ACHN (cell line): ENCODE measurements around the gene NHLH2.

Experiments used
- DNase-seq: peaks from one replicate; pipeline ENCODE4 v3.0.0-alpha.2; 2015
- in situ Hi-C: cut with HindIII; loops from 2 replicates; pipeline ENCODE4 v1.10.0; 2017; ENCODE audit warnings: low sequenced_read_pairs, low pct_ligation_motif_present, low pct_unique_long_range_greater_than_20kb

NHLH2 gene

DNA sequence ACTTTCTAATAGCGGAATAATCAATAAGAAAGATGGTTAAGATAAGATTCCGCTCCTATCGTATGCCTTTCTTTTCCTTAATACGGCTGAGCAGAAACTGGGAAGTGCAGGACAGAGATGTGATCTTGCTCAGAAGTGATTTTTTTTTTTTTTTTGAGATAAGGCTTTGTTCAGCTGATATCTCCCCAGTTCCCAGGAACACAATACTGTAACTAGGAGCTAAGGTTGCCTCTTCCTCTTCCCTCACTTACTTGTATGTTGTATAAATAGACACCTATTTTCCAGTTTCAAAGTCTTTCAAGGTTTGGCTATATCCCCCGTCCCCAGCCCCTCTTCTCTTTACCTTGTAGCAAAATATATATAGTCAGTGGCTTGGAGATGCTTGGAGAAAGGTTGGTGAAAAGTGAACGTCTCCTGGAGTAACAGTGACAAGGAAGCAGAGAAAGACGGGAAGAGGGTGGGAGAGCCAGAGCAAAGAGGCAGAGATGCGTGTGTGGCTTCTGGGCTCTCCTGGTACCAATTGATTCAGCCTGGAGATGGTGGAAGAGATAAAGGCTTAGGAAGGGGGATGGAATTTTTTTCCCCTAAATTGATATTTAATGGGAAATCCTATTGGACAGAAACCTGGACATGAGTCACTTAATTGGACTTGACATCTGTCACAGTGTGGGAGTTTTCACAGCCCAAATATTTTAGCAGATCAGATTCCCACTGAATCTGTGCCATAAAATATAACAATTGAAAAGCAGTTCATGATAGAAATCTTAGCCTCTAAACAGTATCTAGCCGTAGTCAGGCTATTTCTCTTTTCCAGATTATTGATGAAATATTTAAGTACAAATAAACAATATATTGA is at the start of gene NHLH2:
Gene NHLH2 (minus strand): TSS at position 522 of the 856 bp plus-strand sequence. CDS start 2,754 bp downstream, outside the sequence.
- in situ Hi-C loops, result no loop called here
- DNase-seq, result no peak

DNA sequence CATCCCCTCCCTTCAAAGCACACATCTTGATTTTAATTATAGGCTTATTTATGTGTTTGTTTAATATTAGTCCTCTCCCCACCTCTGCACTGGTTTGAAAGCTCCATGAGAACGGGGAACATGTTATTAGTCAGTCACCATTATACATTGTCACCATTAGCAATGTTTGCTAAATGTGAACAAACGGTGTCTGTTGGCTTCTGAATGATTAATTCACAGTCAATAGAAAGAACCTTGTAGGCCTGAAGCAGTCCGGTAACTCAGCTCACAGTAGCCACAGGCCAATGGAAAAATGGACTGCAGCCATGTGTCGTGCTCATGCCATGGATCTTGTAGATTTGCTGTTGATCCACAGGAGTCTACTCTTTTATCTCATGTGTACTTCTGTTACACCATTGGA is 49.7 kb upstream of the NHLH2 start:
- in situ Hi-C loops, result no loop called here
- no peak for DNase-seq

- in situ Hi-C loops, result no loop called here
- no peak for DNase-seq
Measured at GRCh38 chr1:115888976-115889375, 48.0 kb upstream of the NHLH2 start.

GRCh38 chr1:115882913-115883902 is 42.3 kb upstream of the NHLH2 start:
- in situ Hi-C loops, result no loop called here
- no peak for DNase-seq

GRCh38 chr1:115880981-115881672 is 40.2 kb upstream of the NHLH2 start:
- no peak for DNase-seq
- in situ Hi-C loops, result no loop called here

GRCh38 chr1:115879977-115880376 is 39.1 kb upstream of the NHLH2 start:
- no peak for DNase-seq
- in situ Hi-C loops, result no loop called here

DNA sequence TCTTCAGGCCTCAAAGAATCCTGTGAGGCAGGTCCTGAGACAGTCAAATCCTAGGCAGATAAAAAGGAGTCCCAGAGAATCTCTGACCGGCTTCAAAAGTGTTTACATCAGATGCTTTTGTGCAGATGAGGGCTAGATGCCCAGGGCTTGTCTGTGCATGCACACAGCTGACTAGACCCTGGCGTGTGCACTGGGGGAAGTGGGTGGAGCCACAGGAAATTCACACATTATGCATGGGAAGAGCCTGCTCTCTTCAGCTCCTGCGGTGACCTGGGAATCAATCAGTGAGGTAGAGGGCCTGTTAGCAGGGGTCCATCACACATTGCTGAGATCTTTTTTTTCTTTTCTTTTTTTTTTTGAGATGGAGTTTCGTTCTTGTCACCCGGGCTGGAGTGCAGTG is 36.6 kb upstream of the NHLH2 start:
- in situ Hi-C loops, result no loop called here
- no peak for DNase-seq

DNA sequence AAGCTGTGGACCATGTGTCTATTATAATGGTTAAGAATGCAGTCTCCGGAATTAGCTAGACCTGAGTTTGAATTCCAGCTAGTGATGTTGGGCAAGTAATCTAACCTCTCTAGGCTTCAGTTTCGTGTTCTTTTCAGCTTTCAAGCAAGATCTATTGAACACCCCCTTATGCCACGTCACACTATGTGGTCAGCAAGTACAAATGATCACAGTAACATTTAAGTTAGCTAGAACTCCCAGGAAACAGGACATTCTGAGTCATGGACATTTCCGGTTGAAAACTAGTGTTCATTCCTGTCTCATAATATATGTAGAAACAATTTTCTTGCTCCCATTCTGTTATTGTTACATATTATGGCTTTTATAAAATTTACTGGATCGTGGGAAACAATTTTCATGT is 34.0 kb upstream of the NHLH2 start:
- no peak for DNase-seq
- in situ Hi-C loops, result no loop called here

DNA sequence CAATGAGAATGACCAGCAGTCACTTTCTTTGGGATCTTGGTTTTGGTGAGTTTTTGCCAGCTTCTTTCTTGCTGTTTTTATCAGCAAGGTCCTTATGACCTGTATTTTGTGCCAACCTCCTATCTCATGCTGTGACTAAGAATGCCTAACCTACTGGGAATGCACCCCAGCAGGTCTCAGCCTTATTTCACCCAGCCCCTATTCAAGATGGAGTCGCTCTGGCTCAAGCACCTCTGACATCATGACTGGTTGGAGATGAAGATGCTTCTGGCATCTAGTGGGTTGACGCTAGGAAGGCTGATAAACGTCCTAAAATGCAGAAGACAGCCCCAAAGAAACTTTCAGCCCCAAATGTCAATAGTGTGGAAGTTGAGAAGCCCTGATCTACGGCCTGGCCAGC is 33.6 kb upstream of the NHLH2 start:
- in situ Hi-C loops, result no loop called here
- DNase-seq, result no peak

DNA sequence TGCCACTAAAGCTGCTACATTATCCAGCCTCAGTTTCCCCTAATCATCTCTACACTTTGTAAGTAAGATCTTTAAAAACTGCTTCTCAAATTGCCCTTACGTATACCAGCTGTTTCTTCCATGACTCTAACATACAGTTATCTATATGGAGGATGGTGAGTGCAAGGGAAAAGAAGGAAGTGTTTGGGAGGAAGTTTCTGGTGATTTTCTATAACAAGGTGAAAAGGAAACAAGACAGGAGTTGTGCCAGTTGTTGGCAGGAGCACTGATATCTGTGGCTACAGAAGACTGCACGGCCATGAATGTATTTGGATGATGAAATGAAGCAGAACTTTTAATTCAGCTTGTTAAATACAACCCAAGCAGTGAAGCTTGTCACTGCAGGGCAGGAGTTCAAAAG is 32.3 kb upstream of the NHLH2 start:
- in situ Hi-C loops, result no loop called here
- no peak for DNase-seq

DNA sequence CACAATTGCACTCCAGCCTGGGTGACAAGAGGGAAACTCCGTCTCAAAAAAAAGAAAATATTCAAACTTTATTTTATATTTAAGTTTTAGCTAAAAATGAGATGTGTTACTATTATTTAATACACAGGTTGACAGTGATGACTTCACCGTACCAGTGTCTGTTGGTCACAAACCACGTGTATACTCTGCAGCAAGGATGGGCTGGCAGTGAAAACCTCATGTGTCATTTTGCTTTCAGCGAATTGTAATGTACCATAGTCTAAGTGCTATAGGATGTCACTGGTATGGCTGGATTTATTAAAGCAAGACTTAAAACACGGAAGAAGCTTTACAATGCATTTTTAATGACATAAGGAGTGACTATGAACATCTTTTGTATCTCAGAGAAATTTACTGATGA is 28.1 kb upstream of the NHLH2 start:
- in situ Hi-C loops, result no loop called here

GRCh38 chr1:115867216-115867615 is 26.3 kb upstream of the NHLH2 start:
- no peak for DNase-seq
- in situ Hi-C loops, result no loop called here

More for the DNA sequence above, 28.1 kb upstream of the NHLH2 start:
- no peak for DNase-seq

GRCh38 chr1:115865704-115866380 is 24.9 kb upstream of the NHLH2 start:
- DNase-seq, result no peak
- in situ Hi-C loops, result no loop called here

DNA sequence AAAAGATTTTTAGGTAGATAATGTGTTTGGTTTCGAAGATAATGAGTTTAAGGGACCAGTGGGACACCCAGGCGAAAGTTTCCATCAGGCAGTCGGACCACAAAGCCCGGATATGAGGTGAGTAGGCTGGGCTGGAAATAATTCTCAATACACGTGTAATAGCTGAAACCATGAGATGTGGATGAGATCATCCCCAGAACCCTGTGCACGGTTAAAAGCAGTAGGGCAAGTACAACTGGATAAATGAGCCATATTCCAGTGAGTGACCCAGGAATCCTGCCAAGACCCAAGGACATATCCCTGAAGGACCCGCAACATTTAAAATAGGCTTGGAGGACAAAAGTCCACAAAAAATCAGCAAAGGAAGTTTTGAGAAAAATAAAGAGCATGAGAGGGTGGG is 21.5 kb upstream of the NHLH2 start:
- in situ Hi-C loops, result no loop called here
- DNase-seq, result no peak

DNA sequence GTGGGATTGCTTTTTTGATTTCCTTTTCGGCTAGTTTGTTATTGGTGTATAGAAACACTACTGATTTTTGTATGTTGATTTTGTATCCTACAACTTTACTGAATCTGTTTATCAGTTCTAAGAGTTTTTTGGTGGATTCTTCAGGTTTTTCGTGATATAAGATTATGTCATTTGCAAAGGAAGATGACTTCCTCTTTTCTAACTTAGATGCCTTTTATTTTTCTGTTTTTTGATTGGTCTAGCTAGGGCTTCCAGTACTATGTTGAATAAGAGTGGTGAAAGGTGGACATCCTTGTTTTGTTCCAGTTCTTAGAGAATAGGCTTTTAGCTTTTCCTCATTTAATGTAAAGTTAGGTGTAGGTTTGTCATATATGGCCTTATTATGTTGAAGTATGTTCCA is 13.1 kb upstream of the NHLH2 start:
- no peak for DNase-seq
- in situ Hi-C loops, result no loop called here

GRCh38 chr1:115850937-115851336 is 10.0 kb upstream of the NHLH2 start:
- DNase-seq, result no peak
- in situ Hi-C loops, result no loop called here

DNA sequence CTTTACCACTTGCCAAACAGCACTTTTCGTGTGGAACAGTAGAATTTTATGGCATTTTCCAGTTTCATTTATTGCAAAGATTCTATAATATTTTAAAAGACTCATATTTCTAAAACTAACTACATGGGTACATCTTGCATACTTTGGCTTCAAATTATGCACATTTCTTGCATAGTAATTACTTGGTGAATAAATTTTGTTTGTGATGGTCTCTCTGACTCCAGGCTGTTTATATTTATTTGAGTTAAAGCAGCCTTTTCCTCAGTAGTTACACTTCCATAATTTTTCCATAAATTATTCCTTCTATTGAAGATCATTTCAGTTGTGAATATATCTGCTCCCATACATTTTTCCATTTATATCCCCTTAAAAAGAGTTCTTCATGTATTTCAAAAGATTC is 6.9 kb upstream of the NHLH2 start:
- no peak for DNase-seq
- in situ Hi-C loops, result no loop called here

DNA sequence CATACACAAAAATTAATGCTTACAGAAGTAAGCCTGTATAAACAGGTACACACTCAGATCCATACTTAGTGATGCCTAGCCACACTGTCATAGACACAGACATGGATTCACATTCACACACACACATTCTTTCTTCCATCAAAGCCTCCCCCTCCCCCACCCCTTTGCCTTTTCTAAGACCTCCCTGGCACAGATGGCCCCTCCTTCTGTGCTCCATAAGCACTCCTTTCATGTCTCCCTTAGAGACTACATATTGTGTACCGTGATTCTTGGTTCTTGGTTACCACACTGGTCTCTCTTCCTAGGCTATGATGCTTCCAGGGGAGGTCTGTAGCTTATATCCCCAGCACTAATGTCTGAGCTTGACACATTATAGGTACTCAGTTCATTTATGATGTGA is 2.0 kb upstream of the NHLH2 start:
- no peak for DNase-seq
- in situ Hi-C loops, result no loop called here
